Right lobe of liver (tissue), 6 donors: ENCODE measurements around the gene TIMM44. TPM values are rescaled to one million over a fixed set of nuclear protein-coding genes. Genes with fewer than 3 reads are reported as not detected.

Source experiments
- ATAC-seq, 4 donors: fragments of 200-7000 bp; cut with Tn5 transposase; one replicate each; pipeline ENCODE4 v1.9.1; 2020; ENCODE audit warnings: mild to moderate bottlenecking in 4 of 4, moderate library complexity in 4 of 4
- DNase-seq, 3 donors: peaks; one replicate each; pipeline ENCODE4 v3.0.0-alpha.2; 2020
- H3K27ac ChIP-seq, 3 donors: fragments of 200-600 bp; one replicate each; pipeline ENCODE4 v1.8.0; 2022
- H3K27me3 ChIP-seq, 2 donors: fragments of 200-600 bp; one replicate each; pipeline ENCODE4 v1.8.0; 2022
- H3K36me3 ChIP-seq, 4 donors: fragments of 200-600 bp; sonication (generic) in 1 of 4; one replicate each; pipeline versions ENCODE4 v1.5.1 to v1.8.0; 2017 to 2022; ENCODE audit warnings: control low read depth in 1 of 4
- H3K4me1 ChIP-seq, 4 donors: fragments of 200-600 bp; sonication (generic) in 1 of 4; one replicate each; pipeline versions ENCODE4 v1.5.1 to v1.8.0; 2017 to 2022; ENCODE audit warnings: control low read depth in 1 of 4
- H3K4me3 ChIP-seq, 3 donors: fragments of 200-600 bp; one replicate each; pipeline ENCODE4 v1.8.0; 2022
- H3K9me3 ChIP-seq, 4 donors: fragments of 200-600 bp; sonication (generic) in 1 of 4; one replicate each; pipeline versions ENCODE4 v1.5.1 to v1.8.0; 2017 to 2022; ENCODE audit warnings: control low read depth in 1 of 4
- CTCF ChIP-seq, 4 donors: fragments of 200-600 bp in 3 of 4; fragments of 450-650 bp in 1 of 4; IDR thresholded peaks; one replicate each; pipeline versions ENCODE4 v1.5.1 to v1.8.0; 2016 to 2022; ENCODE audit warnings: antibody characterized with exemption in 4 of 4, mild to moderate bottlenecking in 2 of 4
- POLR2A ChIP-seq: fragments of 450-650 bp; IDR thresholded peaks from one replicate; pipeline ENCODE4 v1.6.1; 2017; ENCODE audit warnings: antibody characterized with exemption, mild to moderate bottlenecking
- WGBS: methylation state at CpG from one replicate; pipeline ENCODE4 v1.1.6; 2018; ENCODE audit warnings: low coverage, low lambda C conversion rate; ENCODE audit not compliant: insufficient coverage; ENCODE audit errors: missing lambda C conversion rate; 5-methylcytosine and 5-hydroxymethylcytosine counted together
- intact Hi-C, 2 donors: fragments of 100-400 bp; cut with DNase I; formaldehyde crosslinking; loops; one replicate each; pipeline versions ENCODE4 v1.11.2 to v1.14.1; 2022
- total RNA-seq, 6 experiments: library from RNA; depleted of rRNA in 2 of 6; stranded (reverse); fragments of >200 nt in 2 of 6; fragmentation: NEBNext Ultra II Directional in 3 of 6; extraction: Animal tissue kit (Norgen Biotek cat#: 25700) in 3 of 6; gene quantifications; one replicate each; pipeline versions ENCODE4 v1.1.0 to v1.2.4, GENCODE V29; 2016 to 2023
- donor health status: DM: no; HTN: yes; CAD: no.
- donor health status: DM: no; HTN: no; CAD: no.
- donor health status: DM: no; HTN: no; CAD: no.
- donor health status: DM: no; HTN: yes; CAD: no.
- donor health status: DM: no; HTN: yes; CAD: no.

Gene TIMM44
- total RNA-seq, 6 experiments from 2014 or later, result 26.1 to 41.7 (median 36.9) TPM

- no peak overlapping the region for H3K27ac ChIP-seq
- no peaks in the 10 kb centered on the region for H3K9me3 ChIP-seq
- H3K4me1 ChIP-seq, result peaks cover 0 to 9% (median 0%) of the 10 kb centered on the region in 4 donors
- DNase-seq (peak in 1 of 3 donors; percentile 47), ATAC-seq (no peak)
- H3K27me3 ChIP-seq, result no peaks in the 10 kb centered on the region
- 90% methylated on average over 13 of the region's 55 CpGs for WGBS
- no peak overlapping the region for H3K4me3 ChIP-seq
- H3K36me3 ChIP-seq, result peaks cover 0 to 76% (median 46%) of the 10 kb centered on the region in 4 donors
- TF ChIP-seq POLR2A, result no peak
- no peak for TF ChIP-seq CTCF (IDR thresholded peaks at IDR 0.05)
- intact Hi-C loops, result no loop called here
Measured at GRCh38 chr19:7933828-7934725, 9.4 kb downstream of the TIMM44 start.

GRCh38 chr19:7933411-7933810, 10.1 kb downstream of the TIMM44 start:
- ATAC-seq (no peak), DNase-seq (no peak)
- Histone ChIP-seq H3K27ac (no peak overlapping the region), H3K4me3 (no peak overlapping the region), H3K4me1 (peaks cover 0 to 9% (median 0%) of the 10 kb centered on the region in 4 donors), H3K9me3 (no peaks in the 10 kb centered on the region), H3K27me3 (no peaks in the 10 kb centered on the region), H3K36me3 (peaks cover 0 to 76% (median 44%) of the 10 kb centered on the region in 4 donors)
- peak in 3 of 4 donors; percentile 6 to 15 (median 13) for TF ChIP-seq CTCF (IDR thresholded peaks at IDR 0.05)
- TF ChIP-seq POLR2A, result no peak
- 89% methylated on average over 3 of the region's 14 CpGs for WGBS
- intact Hi-C loops, result no loop called here

GRCh38 chr19:7932930-7933300, 10.6 kb downstream of the TIMM44 start:
- no peaks in the 10 kb centered on the region for H3K9me3 ChIP-seq
- peaks cover 0 to 73% (median 42%) of the 10 kb centered on the region in 4 donors for H3K36me3 ChIP-seq
- H3K27me3 ChIP-seq, result no peaks in the 10 kb centered on the region
- H3K27ac ChIP-seq, result no peak overlapping the region
- TF ChIP-seq CTCF (IDR thresholded peaks at IDR 0.05) (no peak), POLR2A (no peak)
- H3K4me1 ChIP-seq, result peaks cover 0 to 9% (median 0%) of the 10 kb centered on the region in 4 donors
- WGBS, result no CpG with 5 or more reads among the region's 10 CpGs
- intact Hi-C loops, result no loop called here
- no peak for ATAC-seq
- no peak overlapping the region for H3K4me3 ChIP-seq
- no peak for DNase-seq

- Histone ChIP-seq H3K27ac (no peak overlapping the region), H3K36me3 (peaks cover 0 to 68% (median 40%) of the 10 kb centered on the region in 4 donors), H3K27me3 (no peaks in the 10 kb centered on the region), H3K9me3 (no peaks in the 10 kb centered on the region), H3K4me3 (no peak overlapping the region), H3K4me1 (peaks cover 0 to 9% (median 0%) of the 10 kb centered on the region in 4 donors)
- no peak for DNase-seq
- intact Hi-C loops, result no loop called here
- no peak for ATAC-seq
- WGBS, result 83% methylated on average over 1 of the region's 32 CpGs
- TF ChIP-seq CTCF (IDR thresholded peaks at IDR 0.05) (no peak), POLR2A (no peak)
Measured at GRCh38 chr19:7932276-7932929, 11.1 kb downstream of the TIMM44 start.
